Common myeloid progenitor, CD34-positive (primary cell): ENCODE results near the gene RHBDD1.
A peak's percentile ranks its signal among the peaks of the same experiment; 100 is the strongest.

Experiments used
- CTCF ChIA-PET: fragments of 350-600 bp; sonication (Branson Sonifier 250); formaldehyde crosslinking; loops from one replicate; lab custom pipeline; 2021; ENCODE audit warnings: antibody characterized with exemption; lab: Charles Lee
- POLR2A ChIA-PET: fragments of 350-600 bp; sonication (Branson Sonifier 250); formaldehyde crosslinking; loops from one replicate; lab custom pipeline; 2021; ENCODE audit warnings: antibody characterized with exemption; lab: Charles Lee
- DNase-seq, 3 donors: peaks; one replicate each; pipeline versions ENCODE4 v3.0.0 to v3.0.0-alpha.2; 2013
- H3K27ac ChIP-seq, 2 experiments: 1 replicate in 1 of 2; 2 replicates in 1 of 2; pipeline ENCODE4 v1.7.0; 2013; ENCODE audit warnings: inconsistent platforms in 2 of 2, low read length in 2 of 2, mild to moderate bottlenecking in 2 of 2, low read depth in 1 of 2, moderate library complexity in 1 of 2; ENCODE audit not compliant: severe bottlenecking in 2 of 2, insufficient read depth in 1 of 2, poor library complexity in 1 of 2
- H3K27me3 ChIP-seq, 5 experiments: replicated peaks in 2 of 5; 1 replicate in 3 of 5; 2 replicates in 2 of 5; pipeline versions ENCODE4 v1.6.1 to v1.7.0; 2013; ENCODE audit warnings: low read length in 4 of 5, mild to moderate bottlenecking in 2 of 5, moderate library complexity in 2 of 5, inconsistent platforms in 1 of 5; ENCODE audit not compliant: insufficient read depth in 5 of 5, control insufficient read depth in 4 of 5
- H3K36me3 ChIP-seq, 4 experiments: 1 replicate in 2 of 4; 2 replicates in 2 of 4; pipeline versions ENCODE4 v1.6.1 to v1.7.0; 2013; ENCODE audit warnings: low read length in 3 of 4, control low read depth in 1 of 4, mild to moderate bottlenecking in 1 of 4; ENCODE audit not compliant: control insufficient read depth in 4 of 4, insufficient read depth in 4 of 4
- H3K4me1 ChIP-seq, 4 experiments: 1 replicate in 3 of 4; 2 replicates in 1 of 4; pipeline versions ENCODE4 v1.6.1 to v1.7.1; 2013; ENCODE audit warnings: low read length in 3 of 4, mild to moderate bottlenecking in 3 of 4, control low read depth in 1 of 4, inconsistent platforms in 1 of 4, moderate library complexity in 1 of 4; ENCODE audit not compliant: control insufficient read depth in 4 of 4, insufficient read depth in 4 of 4; ENCODE audit errors: control extremely low read depth in 1 of 4
- H3K4me3 ChIP-seq, 7 experiments: 1 replicate in 4 of 7; 2 replicates in 3 of 7; pipeline versions ENCODE4 v1.5.1 to v1.7.0; 2013; ENCODE audit warnings: mild to moderate bottlenecking in 7 of 7, low read length in 6 of 7, moderate library complexity in 6 of 7, inconsistent platforms in 2 of 7, low read depth in 2 of 7, control low read depth in 1 of 7; ENCODE audit not compliant: insufficient read depth in 4 of 7, control insufficient read depth in 1 of 7; ENCODE audit errors: extremely low read depth in 1 of 7
- H3K9me3 ChIP-seq, 5 experiments: 1 replicate in 4 of 5; 2 replicates in 1 of 5; pipeline versions ENCODE4 v1.6.1 to v1.7.1; 2013; ENCODE audit warnings: low read length in 4 of 5, mild to moderate bottlenecking in 2 of 5, inconsistent platforms in 1 of 5, low read depth in 1 of 5, moderate library complexity in 1 of 5; ENCODE audit not compliant: control insufficient read depth in 4 of 5, insufficient read depth in 2 of 5; ENCODE audit errors: control extremely low read depth in 1 of 5
- WGBS: methylation state at CpG from one replicate; pipeline ENCODE4 v1.1.5; 2013; ENCODE audit not compliant: insufficient coverage; 5-methylcytosine and 5-hydroxymethylcytosine counted together

The RHBDD1 gene

DNA sequence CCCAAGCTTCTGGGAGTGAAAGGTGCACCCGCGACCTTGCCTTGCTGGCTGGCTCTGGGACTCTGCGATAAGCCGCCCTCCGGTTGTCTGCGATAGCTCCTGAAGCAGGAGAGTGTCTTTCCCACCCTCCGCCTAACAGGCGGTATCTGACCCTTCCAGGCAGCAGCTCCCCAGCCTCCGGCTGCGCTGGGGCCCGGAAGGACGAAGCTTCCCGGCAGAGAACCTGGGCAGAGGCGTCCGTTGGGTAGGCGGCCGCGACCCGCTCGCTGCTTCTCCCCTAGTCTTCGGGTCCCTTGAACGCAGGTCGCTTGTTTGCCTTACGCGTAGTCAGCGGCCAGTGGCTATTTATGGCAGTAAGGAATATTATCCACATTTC lies 446 bp upstream of the RHBDD1 start:
- ChIA-PET POLR2A (no interaction called here), CTCF (interaction anchor here (0.8 to 2.2 kb wide), 5 partner anchors 10 to 37 kb away, joined by 3 to 8 read pairs (median 3); no protein-coding TSS in a partner anchor)
- Histone ChIP-seq H3K36me3 (peaks cover 0 to 9% (median 5%) of the 10 kb centered on the region in 4 experiments), H3K4me3 (peak overlapping the region; percentile 30 to 88 (median 74)), H3K27me3 (no peaks in the 10 kb centered on the region), H3K9me3 (no peaks in the 10 kb centered on the region), H3K27ac (peak overlapping the region; percentile 83 to 96), H3K4me1 (peaks cover 10 to 28% (median 24%) of the 10 kb centered on the region in 4 experiments)
- DNase-seq, result peak; percentile 64 to 85 (median 66)
- WGBS, result 9% methylated on average over 23 of the region's 26 CpGs

DNA sequence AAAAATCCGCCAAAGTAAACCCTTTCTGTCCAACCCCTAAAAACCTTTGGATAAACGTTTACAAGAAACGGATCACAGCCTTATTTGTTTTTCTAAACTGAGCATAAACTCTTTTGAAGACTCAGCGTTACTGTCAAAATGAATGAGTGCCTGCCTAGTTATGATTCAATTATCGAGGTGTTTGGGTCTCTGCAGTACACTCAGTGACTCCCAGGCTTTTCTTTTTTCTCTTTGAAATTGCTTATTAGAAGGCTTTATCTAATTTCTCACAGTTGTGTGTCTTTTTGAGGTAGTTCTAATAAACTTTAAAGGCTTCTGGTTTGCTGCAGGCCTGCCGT lies 663 bp downstream of the RHBDD1 start:
- H3K4me1 ChIP-seq, result peaks cover 10 to 28% (median 24%) of the 10 kb centered on the region in 4 experiments
- POLR2A ChIA-PET, result no interaction called here
- no peak for DNase-seq
- H3K4me3 ChIP-seq, result peak overlapping the region in 6 of 7 experiments; percentile 73 to 88 (median 76)
- no peaks in the 10 kb centered on the region for H3K9me3 ChIP-seq
- CTCF ChIA-PET, result no interaction called here
- peaks cover 0 to 9% (median 6%) of the 10 kb centered on the region in 4 experiments for H3K36me3 ChIP-seq
- 4% methylated on average over 5 of the region's 6 CpGs for WGBS
- peak overlapping the region; percentile 83 to 96 for H3K27ac ChIP-seq
- no peaks in the 10 kb centered on the region for H3K27me3 ChIP-seq

DNA sequence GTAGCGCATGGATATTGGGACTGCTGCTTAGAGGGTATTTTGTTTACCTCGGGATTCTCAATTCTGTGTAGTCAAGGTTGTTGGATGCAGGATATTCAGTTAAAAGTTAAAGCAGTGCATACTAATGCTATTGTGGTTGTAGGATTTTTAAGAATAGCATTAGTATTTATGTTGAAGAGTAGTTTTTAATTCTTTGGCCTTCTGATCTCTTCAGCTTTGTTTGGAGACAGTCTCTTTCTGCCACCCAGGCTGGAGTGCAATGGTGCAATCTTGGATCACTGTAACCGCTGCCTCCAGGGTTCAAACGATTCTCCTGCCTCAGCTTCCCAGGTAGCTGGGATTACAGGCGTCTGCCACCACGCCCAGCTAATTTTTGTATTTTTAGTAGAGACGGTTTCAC lies 1.5 kb downstream of the RHBDD1 start:
- POLR2A ChIA-PET, result no interaction called here
- Histone ChIP-seq H3K27ac (peak overlapping the region in 1 of 2 experiments; percentile 96), H3K4me1 (peaks cover 10 to 28% (median 24%) of the 10 kb centered on the region in 4 experiments), H3K27me3 (no peaks in the 10 kb centered on the region), H3K9me3 (no peaks in the 10 kb centered on the region), H3K36me3 (peaks cover 0 to 11% (median 6%) of the 10 kb centered on the region in 4 experiments), H3K4me3 (peak overlapping the region in 3 of 7 experiments; percentile 73 to 86 (median 78))
- 100% methylated on average over 7 of the region's 7 CpGs for WGBS
- no peak for DNase-seq
- CTCF ChIA-PET, result no interaction called here

DNA sequence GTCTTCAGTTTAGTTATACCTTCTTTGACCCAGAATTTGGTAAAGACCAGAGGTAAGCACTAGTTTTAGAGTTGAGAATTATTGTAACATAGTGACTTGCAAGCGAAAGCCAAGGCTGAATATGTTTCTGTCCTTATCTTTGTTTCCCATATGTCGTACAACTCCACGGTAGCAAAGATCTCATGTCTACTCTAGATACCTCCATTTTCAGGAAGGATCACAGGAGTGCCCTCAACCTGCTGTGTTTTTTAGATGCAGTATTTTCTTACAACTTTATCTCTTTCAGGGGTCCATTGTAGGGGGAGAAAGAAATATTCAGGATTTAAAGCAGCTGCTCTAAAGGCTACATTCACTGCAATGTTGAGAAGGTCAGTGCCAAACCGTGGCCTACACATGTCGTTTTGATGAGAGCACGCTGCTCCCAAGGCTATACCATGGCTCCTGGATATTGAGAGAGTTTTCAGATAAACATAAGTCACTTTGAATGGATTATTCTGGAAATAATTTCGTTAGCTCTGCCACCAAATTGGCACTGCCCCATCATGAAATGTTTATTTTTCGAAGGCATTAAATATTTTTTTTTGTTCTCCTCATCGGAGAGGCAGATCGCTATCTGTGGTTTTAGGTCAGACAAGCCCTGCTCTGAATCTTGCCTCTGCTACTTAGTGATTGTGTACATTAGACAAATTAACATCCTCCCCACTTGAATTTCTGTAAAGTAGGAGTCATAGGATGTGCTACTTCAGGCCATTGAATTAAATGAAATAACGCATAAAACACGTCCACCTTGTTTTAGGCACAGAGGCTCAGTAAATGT lies 2.1 kb downstream of the RHBDD1 start:
- peak overlapping the region in 2 of 7 experiments; percentile 4 to 78 for H3K4me3 ChIP-seq
- ChIA-PET CTCF (no interaction called here), POLR2A (no interaction called here)
- peaks cover 10 to 28% (median 24%) of the 10 kb centered on the region in 4 experiments for H3K4me1 ChIP-seq
- 81% methylated on average over 3 of the region's 12 CpGs for WGBS
- DNase-seq, result peak; percentile 26 to 68 (median 42)
- H3K27me3 ChIP-seq, result no peaks in the 10 kb centered on the region
- no peaks in the 10 kb centered on the region for H3K9me3 ChIP-seq
- H3K36me3 ChIP-seq, result peaks cover 0 to 11% (median 6%) of the 10 kb centered on the region in 4 experiments
- H3K27ac ChIP-seq, result peak overlapping the region in 1 of 2 experiments; percentile 96

DNA sequence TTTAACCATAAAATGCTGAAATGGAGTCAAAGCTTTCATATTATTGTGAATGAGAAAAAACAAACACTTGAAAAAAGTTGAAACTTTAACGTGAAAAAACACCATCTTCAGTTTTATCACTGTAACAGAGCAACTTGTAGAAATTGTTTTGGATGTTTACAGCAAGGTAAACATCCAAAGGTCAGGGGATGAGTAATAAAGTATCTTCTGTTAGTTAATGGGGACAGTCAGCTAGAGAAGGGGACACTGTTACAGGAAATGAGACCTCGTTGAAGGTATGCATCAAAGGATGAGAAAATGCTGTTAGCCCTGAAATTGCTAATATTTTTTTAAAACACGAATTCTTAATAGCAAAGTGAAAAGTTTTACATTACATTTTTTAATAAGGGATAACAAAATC lies 2.9 kb downstream of the RHBDD1 start:
- peaks cover 10 to 28% (median 24%) of the 10 kb centered on the region in 4 experiments for H3K4me1 ChIP-seq
- H3K27me3 ChIP-seq, result no peaks in the 10 kb centered on the region
- peak overlapping the region in 1 of 2 experiments; percentile 96 for H3K27ac ChIP-seq
- POLR2A ChIA-PET, result no interaction called here
- no peak for DNase-seq
- peaks cover 0 to 7% (median 3%) of the 10 kb centered on the region in 4 experiments for H3K36me3 ChIP-seq
- CTCF ChIA-PET, result interaction anchor here (0.5 to 2.4 kb wide), 2 partner anchors 36 to 39 kb away, joined by 3 to 8 read pairs; no protein-coding TSS in a partner anchor
- H3K4me3 ChIP-seq, result no peak overlapping the region
- no peaks in the 10 kb centered on the region for H3K9me3 ChIP-seq
- WGBS, result no CpG with 5 or more reads among the region's 3 CpGs

DNA sequence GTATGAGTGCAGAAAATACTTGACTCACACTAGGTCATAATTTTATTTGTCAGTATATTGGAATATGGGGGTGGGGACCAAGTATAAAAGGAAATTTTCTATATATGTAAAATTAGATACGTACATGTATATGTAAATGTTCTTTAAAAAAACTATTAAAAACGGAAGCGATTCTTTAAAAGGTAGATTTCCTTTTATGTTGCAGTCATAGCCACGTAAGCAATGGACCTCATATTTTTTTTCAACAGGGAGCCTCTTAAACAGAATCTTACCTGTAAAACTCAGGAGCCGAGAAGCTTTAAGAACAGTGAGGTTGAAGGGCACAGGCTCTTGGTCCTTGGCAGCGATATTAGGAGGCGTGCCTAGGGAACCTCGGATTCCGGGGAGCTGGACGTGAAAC lies 3.3 kb downstream of the RHBDD1 start:
- CTCF ChIA-PET, result interaction anchor here (0.5 to 2.4 kb wide), 2 partner anchors 37 to 38 kb away, joined by 3 to 8 read pairs; no protein-coding TSS in a partner anchor

DNA sequence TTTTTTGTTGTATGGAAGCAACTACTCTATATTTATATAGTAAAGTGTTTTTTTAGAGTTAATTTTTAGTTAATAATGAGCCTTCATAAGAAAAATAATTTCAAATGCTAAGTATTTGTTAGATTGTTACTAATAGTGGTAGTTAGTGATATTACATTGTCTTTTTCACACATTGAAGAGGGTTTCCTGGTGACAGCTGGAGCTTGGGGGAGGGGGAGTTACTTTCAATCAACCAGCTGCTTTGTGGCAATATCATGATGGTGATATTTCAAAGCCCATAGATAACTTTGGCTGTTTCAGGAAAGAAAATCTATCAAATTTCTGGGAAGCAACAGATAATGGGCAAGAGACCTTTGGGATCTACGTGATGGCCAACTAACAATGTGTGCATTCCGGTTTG lies 4.1 kb downstream of the RHBDD1 start:
- H3K9me3 ChIP-seq, result no peaks in the 10 kb centered on the region
- ChIA-PET POLR2A (no interaction called here), CTCF (interaction anchor here (2.4 kb wide), 1 partner anchor 37 kb away, joined by 8 read pairs; no protein-coding TSS in a partner anchor)
- H3K4me1 ChIP-seq, result peaks cover 10 to 28% (median 24%) of the 10 kb centered on the region in 4 experiments
- no peaks in the 10 kb centered on the region for H3K27me3 ChIP-seq
- no peak overlapping the region for H3K4me3 ChIP-seq
- no CpG with 5 or more reads among the region's 2 CpGs for WGBS
- DNase-seq, result peak in 1 of 3 donors; percentile 14
- peak overlapping the region in 1 of 2 experiments; percentile 25 for H3K27ac ChIP-seq
- peaks cover 0 to 7% (median 3%) of the 10 kb centered on the region in 4 experiments for H3K36me3 ChIP-seq

More for the DNA sequence above, 3.3 kb downstream of the RHBDD1 start:
- POLR2A ChIA-PET, result no interaction called here
- Histone ChIP-seq H3K27me3 (no peaks in the 10 kb centered on the region), H3K4me3 (no peak overlapping the region), H3K9me3 (no peaks in the 10 kb centered on the region), H3K36me3 (peaks cover 0 to 7% (median 3%) of the 10 kb centered on the region in 4 experiments), H3K4me1 (peaks cover 10 to 28% (median 24%) of the 10 kb centered on the region in 4 experiments), H3K27ac (peak overlapping the region in 1 of 2 experiments; percentile 25)
- no peak for DNase-seq
- WGBS, result 96% methylated on average over 9 of the region's 10 CpGs
